Stimulated activated CD8-positive, alpha-beta memory T cell treated with anti-CD3 and anti-CD28 coated beads, Interleukin-7, amount 100 ng/mL, for 1 hour (primary cell): ENCODE results near the gene PISD.

Source experiments
- DNase-seq, 2 donors: peaks; one replicate each; pipeline ENCODE4 v3.0.0-alpha.2; 2020; ENCODE audit warnings: low read depth in 2 of 2

PISD gene

DNA sequence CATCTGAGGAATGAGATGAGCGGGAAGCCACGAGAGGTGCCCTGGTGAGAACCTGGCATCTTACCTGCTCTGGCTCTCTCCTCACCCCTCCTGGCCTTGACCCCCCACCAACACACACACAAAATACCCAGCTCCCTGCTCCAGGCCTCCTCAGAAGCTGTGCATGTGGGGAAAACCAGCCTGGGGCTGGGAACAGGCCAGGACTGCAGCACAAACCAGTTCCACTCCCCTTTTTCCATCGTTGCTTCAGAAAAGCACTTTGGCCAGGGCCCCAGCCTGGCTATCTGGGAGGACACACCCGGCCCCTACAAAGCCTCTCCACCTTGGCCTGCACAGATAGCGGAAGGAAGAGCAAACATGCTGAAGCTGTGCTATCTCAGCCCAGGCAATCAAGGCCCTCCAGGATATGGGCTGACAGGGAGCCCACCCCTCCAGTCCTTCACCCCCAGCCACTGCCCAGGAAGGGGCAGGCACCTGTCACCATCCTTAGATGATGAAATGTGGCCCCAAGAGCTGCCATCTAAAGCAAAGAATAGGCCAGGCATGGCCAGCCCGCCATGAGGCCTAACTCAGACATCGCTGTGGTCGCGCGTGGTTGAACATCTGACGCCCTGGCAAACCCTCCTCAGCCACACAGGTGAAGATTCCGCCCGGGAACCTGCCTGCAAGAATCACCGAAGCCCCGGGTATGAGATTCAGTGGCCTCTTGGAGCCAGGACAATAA, 35.4 kb downstream of the PISD start:
- no peak for DNase-seq

DNA sequence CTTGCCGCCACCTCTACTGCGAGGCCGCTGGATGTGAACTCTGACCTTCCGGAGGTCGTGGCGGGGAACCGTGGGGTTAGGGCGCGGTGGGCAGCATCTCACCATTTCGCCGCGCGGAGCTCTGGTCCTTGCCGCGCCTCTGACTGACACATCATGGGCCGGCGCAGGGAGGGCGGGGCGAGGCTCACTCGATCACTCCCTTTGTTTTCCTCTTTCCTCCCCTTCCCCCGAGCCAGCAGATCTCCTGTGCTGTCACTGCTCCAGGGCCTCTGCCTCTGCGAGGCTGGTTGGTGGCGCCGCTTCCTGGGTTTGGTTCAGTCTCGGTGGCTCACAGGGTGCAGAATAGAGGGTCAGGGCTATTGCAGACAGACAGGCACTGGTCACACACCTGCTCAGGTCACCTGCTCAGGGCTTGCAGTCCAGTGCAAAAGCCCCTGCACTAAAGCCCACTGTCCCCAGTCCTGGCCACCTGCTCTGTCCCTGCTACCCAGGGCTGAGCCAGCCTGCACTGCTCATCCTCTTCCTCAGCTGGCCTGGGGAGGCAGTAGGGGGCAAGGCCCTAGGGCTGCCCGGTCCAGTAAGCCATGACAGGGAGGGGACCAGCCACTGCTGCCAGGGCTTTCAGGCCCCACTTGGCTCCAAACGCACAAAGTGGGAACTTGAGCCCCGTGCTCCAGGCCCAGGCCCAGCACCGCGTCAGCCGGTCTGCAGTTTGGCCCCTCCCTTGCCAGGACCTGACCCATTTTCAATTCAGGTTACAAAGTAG, 36.2 kb downstream of the PISD start:
- no peak for DNase-seq

DNA sequence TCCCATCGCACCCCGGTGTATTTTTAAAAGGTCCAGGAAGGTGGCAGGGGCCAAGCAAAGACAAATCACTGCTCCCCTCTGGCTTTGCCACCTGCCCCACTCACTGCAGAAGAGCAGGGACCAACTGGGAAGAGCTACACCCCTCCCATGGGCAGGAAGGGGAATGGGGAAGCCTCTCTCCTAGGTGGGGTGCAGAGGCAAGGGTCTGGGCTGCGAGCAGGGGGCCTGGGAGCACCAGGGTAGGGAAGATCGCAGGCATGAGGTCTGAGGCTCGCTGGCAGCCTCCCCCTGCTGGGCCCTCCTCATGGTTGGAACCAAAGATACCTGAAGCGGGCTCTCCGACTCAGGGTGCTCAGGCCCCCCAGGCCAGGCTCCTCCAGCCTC, 36.8 kb downstream of the PISD start:
- no peak for DNase-seq

DNA sequence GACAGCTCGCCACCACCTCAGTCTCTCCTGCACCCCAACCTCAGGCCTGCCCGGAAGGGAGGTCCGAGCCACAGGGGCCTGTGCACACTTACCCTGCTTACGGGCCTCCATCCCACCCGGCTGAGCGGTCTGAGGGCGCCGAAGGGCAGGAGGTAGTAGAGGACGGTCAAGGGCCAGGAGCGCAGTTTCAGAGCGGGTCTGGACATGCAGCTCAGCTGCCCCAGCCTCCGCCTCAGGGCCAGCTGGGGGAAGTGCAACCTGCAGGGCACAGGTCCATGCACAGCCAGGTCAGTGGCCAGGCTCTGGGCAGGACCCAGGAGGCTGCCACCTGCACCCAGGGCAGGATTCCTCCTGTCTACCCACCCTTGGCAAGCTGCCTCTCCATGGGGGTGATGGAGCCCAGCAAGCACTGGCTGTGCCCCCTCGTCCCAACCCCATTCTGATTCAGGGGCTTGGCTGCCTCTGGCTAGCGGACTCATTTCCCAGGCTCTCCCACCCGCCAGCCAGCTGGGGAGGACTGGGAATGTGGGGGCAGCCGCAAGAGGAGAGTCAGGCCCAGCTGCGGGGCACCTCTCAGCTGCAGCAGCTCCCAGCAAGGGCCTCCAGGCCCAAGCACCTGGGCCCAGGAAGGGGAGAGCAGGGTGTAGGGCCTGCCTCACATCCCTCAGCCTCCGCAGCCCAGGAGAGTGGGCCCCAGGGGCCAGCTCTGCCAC, 38.3 kb downstream of the PISD start:
- no peak for DNase-seq

DNA sequence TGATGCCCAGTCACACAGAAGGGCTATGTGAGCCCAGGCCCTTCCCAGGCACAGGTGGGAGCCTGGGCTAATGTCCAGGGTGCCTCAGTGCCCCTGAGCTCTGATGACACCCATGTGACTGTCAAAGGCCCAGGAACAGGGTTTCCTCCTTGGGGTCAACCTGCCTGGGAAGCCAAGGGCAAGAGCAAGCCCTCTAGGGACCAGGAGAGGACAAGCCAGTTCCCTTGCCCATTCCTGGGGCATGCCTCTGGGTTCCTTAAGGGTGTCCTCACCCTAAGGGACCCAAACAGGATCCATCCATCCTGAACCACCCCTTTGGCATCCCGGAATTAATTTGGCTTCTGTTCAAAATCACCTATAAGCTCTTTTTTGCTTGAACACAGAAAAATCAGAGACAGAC, 39.0 kb downstream of the PISD start:
- no peak for DNase-seq

DNA sequence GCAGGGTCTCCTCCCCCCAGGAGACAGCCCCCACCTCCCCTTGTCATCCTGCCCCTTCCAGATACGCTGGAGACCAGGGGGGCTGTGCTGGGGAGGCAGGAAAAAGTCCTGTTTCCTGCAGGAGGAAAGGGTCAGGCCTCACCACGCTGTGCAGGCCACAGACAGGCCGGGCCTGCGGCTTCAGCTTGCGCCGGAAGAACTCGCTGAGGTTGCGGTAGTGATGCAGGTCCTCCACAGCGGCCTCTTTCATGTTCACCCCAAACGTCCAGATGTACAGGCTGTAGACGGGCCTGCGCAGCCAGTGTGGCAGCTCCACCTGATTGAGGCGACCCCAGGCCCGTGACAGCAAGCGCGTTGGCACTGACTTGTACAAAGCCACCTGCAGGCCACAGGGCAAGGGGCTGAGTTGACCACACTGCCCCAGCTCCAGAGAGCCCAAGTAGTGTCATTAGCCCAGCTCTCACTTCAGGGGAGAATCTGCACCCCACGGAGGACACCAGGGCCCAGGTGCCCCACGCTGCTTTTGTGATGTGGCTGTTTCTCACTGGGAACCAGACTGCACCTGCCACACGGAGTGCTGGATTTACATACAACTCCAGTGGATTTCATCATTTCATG, 40.4 kb downstream of the PISD start:
- DNase-seq = no peak

DNA sequence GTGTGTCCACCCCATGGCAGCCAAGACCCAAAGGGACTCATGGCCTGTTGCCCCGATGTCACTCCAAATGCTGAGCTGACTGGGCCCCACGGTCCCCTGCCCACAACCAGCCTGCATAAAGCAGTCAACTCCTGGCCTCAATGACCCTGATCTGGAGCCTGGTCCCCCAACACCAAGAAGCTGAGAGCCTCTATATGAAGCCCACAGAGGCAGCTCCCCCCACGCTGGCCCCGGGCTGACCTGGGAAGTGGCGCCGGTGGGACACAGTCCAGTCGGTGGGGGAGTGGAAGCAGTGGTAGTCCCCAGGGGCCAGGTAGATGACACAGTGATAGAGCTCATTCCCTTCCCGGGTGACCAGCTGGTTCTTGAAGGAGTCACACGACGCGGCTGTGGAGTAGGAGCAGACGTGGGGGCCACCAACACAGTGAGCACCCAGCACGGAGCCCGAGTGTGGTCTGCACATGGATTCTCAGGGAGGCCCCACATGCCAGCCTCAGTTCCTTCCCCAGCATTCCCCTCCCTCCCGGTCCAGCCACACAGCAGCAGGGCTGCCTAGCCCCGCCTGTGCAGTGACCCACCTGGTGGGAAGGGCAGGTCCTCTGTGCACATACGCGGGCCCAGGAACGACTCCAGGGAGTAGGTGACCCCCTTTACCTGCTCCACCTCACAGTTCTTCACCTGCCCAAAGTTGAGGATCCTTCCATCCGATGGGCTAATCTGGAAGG, 41.1 kb downstream of the PISD start:
- no peak for DNase-seq

DNA sequence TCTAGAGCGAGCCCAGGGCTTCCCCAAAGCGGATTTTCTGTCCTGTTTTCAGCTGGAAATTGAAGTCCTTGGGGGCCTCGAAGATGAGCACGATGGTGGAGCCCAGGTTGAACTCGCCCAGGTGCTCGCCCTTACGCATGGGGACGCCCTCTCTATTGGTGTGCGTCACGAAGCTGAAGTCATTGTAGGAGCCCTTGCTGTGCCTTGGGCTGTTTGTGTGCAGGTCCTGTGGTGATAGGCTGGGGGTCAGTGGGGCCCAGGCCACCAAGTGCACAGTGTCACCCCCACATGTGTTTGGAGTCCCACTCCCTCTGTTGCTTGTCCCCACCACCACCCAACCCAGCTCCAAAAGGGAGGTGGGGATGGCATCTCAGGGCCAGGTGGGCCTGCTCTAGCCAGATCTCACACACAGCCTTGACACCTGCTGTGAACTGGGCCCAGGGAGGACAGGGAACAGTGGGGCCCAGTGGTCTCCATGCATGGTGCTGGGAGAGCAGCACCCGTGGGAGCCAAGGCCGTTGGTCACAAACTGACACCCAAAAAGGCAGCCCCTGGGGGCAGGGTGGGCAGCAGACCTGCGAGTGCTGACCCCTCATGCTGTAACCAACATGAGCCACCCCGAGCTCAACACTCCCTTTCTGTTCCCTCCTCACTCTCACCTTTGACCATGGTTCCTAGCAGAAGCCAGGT, 42.3 kb downstream of the PISD start:
- DNase-seq = no peak

DNA sequence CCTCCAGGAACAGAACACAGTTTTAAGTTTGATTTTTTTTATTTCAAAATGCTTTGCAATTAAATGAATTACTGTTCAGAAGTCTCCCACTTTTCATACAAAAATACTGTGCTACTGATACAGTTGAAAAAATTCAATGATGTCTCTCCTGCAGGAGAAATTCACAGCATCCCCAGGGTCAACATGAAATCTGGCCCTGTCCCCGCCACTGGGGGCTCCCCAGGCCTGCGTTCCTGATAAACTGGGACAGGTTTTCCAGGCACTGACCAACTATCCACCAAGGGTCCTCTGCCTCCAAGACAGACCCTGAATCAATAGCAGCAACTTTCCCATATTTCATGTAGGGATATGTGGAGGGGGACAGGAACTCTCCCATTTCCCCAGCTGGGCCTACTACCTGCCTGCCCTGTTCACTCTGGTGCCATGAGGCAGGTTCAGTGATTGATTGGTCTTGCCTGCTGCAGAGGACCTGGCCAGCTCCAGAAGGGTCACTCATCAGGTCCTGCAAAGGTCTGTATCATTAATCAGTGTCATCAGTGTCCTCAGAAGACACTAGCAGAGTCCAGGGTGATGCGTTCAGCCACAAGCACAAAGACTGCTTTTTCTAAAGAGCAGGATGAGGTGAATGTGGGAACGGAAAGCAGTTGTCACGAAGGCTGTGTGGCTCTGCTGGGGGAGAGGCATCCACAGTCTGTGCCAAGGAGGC, 43.4 kb downstream of the PISD start:
- DNase-seq = no peak

DNA sequence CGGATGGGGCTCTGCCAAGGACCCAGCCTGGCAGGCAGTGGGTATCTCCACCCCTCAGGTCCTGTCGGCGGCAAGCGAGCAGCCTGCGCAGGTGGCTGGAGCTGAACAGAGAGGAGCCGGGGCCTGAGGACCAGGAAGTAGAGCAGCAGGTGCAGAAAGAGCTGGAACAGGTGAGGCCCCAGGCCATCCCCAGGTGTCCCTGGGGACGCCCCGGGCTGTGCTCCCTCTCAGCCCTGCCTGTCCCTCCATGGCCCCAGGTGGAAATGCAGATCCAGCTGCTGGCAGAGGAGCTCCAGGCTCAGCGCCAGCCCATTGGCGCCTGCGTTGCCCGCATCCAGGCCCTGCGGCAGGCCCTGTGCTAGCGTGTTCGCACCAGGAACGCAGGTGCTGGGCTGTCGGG, 44.0 kb downstream of the PISD start:
- no peak for DNase-seq

DNA sequence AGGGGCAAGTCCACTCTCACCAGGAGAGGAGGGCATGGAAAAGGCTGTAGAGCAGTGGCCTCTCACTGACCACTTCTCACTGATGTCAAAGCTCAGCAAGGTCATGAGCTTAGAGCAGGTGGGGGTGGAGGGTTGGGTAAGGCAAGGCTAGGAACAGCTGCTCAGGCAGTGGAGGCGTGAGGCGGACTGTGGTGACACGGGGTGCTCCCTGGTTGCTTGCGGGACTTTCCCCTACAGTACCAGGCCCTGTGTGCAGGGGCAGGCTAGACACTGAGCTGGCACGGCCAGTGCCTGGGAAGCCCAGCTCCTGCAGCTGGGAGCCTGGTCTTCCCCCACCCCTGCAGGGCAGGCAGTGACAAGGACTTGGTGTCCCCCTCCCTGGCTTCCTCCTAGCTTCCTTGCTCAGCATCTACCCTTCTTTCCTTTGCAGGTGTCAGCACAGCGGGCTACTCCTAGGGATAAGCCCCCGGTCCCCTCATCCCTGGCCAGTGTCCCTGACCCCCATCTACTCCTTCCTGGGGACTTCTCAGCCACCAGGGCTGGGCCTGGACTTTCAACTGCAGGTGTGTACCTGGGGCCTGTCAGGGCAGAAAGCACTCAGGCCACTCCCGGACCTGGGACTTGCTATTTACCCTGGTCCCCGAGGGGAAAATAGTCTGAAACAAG, 45.6 kb downstream of the PISD start:
- DNase-seq = no peak

DNA sequence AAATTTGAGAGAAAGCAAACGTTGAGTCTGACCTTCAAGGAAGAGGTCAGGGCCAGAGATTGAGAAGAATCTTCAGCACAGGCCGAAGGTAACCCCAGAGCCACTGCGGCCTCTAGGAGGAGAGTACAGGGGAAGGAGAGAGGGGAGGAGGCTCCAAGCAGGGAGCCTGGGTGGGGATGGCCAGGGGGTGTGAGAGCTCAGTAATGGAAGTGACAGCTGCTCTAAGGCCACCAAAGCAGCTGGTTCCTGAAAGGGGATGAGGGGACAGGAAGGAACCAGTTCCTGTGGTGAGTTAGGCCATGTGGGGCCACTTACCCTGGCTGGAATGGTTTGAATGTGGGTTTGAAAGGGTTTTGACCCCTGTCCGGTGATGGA, 46.1 kb downstream of the PISD start:
- no peak for DNase-seq

DNA sequence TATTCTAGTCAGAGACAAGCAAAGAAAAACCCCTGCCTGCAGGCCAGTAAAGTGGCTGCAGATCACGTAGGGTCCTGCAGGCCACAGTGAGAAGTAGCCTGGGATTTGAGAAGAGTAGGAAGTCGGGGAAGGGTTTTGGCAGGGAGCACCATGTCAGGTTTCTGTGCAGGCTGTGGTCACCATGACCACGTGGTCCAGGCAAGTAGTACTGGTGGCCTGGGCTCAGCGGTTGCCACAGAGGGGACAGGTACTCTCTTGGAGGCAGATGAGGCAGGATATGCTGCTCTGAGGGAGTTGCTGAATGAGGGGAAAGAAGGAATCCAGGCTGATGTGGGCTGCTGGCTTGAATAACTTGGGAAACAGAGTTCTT, 46.5 kb downstream of the PISD start:
- no peak for DNase-seq

DNA sequence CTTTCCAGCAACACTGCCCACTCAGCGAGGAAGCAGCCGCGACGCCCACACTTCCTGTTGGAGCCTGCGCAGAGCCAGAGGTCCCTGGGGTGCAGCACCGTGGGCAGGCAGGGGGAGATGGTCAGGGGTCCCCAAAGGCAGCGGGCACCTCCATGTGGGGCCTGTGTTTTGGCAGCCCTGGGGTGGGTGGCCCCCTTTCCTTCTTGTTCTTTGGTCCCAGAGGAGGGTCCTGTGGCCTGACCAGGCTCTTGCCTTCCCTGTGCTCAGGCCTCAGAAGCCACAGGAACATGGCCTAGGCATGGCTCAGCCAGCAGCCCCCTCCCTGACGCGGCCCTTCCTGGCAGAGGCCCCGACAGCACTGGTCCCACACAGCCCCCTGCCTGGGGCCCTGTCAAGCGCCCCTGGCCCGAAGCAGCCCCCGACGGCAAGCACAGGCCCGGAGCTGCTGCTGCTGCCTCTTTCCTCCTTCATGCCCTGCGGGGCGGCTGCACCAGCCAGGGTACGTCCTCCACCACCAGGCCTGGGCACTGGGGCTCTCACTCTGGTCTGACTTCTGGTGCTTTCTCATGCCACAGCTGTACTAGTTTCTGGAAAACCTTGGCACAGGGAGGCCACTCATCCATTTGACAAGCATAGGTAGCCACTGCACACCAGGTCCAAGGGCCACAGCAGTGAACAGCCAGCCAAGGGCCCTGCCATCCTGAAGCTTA, 47.1 kb downstream of the PISD start:
- no peak for DNase-seq

DNA sequence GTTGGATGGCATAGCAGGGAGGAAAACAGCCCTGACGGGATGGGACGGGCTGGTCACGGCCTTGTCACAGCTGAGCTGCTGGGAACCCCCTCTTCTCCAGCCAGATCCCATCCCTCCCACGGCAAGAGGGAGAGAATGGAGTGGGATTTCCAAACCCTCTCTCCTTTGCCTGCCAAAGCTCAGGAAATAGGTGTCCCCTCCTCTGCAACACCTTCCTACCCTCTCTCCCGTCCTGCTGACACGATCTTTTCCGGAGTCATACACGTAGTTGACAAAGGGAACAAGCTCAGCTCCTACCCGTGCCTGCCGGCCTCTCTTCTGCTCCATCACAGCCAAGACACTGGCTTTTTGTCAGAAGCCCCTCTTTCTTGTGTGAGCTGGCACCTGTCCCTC, 48.1 kb downstream of the PISD start:
- DNase-seq = no peak

DNA sequence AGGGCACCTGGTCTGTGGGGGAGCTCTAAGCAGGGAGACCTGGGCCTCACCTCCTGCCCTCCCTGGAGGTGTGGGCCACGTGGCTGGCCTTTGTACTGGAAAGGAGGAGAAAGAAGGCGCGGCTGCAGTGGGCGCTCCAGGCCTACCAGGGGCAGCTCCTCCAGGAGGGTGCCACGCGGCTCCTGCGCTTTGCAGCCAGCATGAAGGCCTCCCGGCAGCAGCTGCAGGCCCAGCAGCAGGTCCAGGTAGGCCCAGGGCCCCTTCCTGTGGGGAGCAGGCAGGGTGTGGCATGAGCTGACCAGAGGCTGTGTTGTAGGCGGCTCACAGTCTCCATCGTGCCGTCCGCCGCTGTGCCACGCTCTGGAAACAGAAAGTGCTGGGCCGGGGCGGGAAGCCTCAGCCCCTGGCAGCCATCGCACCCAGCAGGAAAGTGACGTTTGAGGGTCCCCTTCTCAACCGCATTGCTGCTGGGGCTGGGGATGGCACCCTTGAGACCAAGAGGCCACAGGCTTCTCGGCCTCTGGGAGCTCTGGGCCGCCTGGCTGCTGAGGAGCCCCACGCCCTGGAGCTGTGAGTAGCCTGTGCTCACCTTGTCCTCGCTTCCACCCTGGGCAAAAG, 48.6 kb downstream of the PISD start:
- no peak for DNase-seq

DNA sequence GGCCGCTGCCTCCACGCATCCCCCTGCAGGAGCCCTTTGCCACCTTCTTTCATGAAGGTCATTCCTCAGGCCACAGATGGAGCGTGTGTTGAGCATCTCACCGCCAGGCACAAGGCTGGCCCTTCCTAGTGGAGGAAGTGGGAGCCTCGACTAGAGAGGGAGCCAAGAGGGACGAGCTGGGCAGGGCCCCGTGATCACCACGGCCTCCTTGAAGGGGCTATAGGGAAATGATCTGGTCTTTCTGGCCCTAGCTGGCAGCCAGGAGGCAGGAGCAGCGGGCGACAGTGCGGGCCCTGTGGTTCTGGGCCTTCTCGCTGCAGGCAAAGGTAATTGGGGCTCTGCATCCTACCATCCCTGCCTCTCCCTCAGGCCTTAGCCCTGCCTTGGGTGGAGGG, 49.1 kb downstream of the PISD start:
- no peak for DNase-seq

DNA sequence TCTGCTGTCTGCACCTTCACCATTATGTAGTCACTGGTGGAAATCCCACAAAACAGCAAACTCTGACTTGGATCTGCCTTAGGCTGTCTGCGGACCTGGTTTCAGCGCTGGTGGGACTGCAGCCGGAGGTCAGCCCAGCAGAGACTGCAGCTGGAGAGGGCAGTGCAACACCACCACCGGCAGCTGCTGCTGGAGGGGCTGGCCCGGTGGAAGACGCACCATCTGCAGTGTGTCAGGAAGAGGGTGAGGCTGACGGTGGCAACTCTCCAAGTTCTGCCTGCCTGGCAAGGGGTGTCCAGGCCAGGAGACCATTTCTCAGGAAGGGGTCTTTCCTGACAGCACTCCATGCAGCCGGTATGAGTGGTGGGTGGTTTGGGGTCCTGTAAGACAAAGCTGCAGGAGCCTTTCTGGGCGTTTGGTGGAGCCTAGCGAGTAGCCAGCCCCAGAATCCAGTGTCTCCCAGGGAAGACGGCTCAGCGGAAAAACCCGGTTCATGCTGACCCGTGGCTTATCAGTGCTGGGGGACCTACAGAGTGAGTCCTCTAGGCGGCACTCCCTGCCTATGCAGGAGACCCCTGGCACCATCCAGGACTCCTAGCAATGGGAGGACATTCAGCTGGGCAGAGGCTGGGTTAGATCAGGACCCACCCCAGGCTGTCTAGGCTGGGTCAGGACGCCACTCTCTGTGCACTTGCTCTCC, 50.8 kb downstream of the PISD start:
- DNase-seq = no peak
